ENCODE results near the gene OTOGL. TPM values are rescaled to one million over a fixed set of nuclear protein-coding genes. Genes with fewer than 3 reads are reported as not detected.
A peak's percentile ranks its signal among the peaks of the same experiment; 100 is the strongest.

OTOGL gene
- total RNA-seq, 4 donors from 2014 or later, result 0.13 to 1.7 (median 0.23) TPM

DNA sequence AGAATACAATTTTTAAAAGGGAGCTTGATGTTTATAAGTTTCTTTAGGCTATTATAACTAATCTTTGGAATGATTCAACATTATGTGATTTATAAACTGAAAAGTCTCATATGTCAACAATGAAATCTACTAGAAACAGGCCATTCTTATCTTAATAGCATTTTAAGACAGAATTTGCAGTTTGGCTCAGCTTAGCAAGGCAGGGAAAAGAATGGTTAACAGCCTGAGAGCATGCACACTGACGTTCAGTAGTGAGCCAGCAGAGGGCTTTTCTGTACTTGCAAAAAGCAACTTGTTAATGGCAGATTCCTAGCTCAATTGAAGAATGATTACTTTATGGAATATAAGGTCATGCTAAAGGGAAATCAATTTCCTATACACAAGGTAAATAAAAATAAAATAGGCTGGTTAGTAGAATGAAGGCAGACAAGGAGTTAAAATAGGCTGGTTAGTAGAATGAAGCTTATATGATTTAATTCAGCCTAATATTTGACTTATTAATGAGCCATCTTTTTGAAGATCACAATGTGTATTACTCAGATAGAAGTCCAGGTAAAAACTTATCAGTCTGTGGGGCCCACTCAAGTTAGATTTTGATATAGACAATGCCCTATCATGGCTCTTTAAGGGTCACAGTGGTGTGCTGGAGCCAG lies 95.9 kb downstream of the OTOGL start:
- no peak for TF ChIP-seq POLR2A (IDR thresholded peaks at IDR 0.05)
- TF ChIP-seq, protein P1, sequence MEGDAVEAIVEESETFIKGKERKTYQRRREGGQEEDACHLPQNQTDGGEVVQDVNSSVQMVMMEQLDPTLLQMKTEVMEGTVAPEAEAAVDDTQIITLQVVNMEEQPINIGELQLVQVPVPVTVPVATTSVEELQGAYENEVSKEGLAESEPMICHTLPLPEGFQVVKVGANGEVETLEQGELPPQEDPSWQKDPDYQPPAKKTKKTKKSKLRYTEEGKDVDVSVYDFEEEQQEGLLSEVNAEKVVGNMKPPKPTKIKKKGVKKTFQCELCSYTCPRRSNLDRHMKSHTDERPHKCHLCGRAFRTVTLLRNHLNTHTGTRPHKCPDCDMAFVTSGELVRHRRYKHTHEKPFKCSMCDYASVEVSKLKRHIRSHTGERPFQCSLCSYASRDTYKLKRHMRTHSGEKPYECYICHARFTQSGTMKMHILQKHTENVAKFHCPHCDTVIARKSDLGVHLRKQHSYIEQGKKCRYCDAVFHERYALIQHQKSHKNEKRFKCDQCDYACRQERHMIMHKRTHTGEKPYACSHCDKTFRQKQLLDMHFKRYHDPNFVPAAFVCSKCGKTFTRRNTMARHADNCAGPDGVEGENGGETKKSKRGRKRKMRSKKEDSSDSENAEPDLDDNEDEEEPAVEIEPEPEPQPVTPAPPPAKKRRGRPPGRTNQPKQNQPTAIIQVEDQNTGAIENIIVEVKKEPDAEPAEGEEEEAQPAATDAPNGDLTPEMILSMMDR (IDR thresholded peaks at IDR 0.05), result peak in 4 of 6 experiments; percentile 32 to 63 (median 58)
- peak in 1 of 3 donors; percentile 50 for DNase-seq
- Histone ChIP-seq H3K36me3 (no peaks in the 10 kb centered on the region), H3K4me1 (no peaks in the 10 kb centered on the region), H3K27ac (no peak overlapping the region), H3K4me3 (no peak overlapping the region), H3K27me3 (no peaks in the 10 kb centered on the region), H3K9me3 (no peaks in the 10 kb centered on the region)

DNA sequence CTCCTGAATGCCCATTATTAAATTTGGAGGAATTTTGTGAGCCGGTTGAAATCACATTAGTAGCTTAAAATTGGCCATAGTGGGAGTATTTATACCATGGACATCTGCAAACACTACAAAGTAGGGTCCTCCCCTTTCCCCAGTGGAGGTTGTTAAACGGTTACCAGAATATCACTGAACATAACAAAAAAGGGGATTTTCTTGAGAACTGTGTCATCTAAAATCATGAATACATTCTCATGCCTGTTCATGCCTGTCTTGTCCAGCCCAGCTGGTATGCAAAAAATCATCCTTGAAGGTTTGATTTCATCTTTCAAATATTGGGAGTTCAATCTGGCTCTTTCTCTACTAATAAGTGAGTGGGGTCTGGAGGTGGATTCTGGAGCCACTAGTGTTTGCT lies 96.4 kb downstream of the OTOGL start:
- no peak for TF ChIP-seq POLR2A (IDR thresholded peaks at IDR 0.05)
- TF ChIP-seq, protein P1 (IDR thresholded peaks at IDR 0.05), result no peak
- DNase-seq, result no peak
- H3K36me3 ChIP-seq, result no peaks in the 10 kb centered on the region
- no peaks in the 10 kb centered on the region for H3K4me1 ChIP-seq
- no peak overlapping the region for H3K4me3 ChIP-seq
- no peaks in the 10 kb centered on the region for H3K9me3 ChIP-seq
- H3K27me3 ChIP-seq, result no peaks in the 10 kb centered on the region
- H3K27ac ChIP-seq, result no peak overlapping the region

DNA sequence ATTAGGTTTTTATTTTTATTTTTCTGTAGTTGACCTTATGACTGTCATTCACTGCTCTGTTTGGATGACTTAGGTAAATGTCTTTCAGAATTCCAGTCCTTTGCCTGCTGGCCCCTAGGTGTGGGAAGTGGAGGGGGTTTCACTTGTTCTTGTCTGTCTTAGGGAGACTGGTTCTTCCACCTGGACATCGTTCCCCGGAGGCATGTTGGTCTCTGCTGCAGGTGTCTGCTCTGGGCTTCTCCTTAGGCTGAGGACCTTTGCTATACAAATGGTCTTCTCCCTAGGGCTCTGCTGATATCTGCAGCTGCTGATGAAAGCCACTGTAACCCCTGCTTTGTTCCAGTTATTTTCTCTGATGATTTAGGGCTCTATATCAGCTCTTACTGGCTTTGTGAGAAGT lies 97.1 kb downstream of the OTOGL start:
- H3K9me3 ChIP-seq, result no peaks in the 10 kb centered on the region
- no peak overlapping the region for H3K27ac ChIP-seq
- H3K4me1 ChIP-seq, result no peaks in the 10 kb centered on the region
- no peak overlapping the region for H3K4me3 ChIP-seq
- no peak for DNase-seq
- no peaks in the 10 kb centered on the region for H3K27me3 ChIP-seq
- no peaks in the 10 kb centered on the region for H3K36me3 ChIP-seq
- TF ChIP-seq POLR2A (IDR thresholded peaks at IDR 0.05), result no peak
- TF ChIP-seq, protein P1 (IDR thresholded peaks at IDR 0.05), result no peak

DNA sequence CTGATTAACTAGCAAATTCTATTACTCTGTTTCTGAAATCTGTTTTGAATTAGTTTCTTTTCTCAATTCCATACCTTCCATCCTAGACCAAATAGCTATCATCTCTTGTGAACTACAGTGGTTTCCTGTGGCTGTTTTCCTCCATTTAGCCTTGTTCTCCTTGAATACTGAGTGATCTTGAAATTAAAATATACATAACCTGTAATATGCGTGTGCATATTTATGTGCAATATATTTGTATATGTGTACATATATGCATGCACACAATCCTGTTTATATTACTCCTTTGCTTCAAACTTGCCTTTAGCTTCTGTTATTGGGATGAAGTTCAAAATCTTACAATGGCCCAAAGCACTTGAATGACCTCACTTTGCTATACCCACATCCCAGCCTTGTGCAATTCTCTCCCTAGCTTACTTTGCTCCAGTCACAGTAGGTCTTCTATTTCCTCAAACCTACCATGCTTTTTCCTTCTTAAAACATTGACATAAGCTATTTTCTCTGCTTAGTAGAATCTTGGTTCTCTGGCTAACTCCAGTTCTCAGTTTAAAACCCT lies 99.5 kb downstream of the OTOGL start:
- no peak for DNase-seq
- Histone ChIP-seq H3K27me3 (no peaks in the 10 kb centered on the region), H3K9me3 (no peaks in the 10 kb centered on the region), H3K4me3 (no peak overlapping the region), H3K27ac (no peak overlapping the region), H3K4me1 (no peaks in the 10 kb centered on the region), H3K36me3 (no peaks in the 10 kb centered on the region)
- no peak for TF ChIP-seq POLR2A (IDR thresholded peaks at IDR 0.05)
- TF ChIP-seq, protein P1 (IDR thresholded peaks at IDR 0.05), result no peak

DNA sequence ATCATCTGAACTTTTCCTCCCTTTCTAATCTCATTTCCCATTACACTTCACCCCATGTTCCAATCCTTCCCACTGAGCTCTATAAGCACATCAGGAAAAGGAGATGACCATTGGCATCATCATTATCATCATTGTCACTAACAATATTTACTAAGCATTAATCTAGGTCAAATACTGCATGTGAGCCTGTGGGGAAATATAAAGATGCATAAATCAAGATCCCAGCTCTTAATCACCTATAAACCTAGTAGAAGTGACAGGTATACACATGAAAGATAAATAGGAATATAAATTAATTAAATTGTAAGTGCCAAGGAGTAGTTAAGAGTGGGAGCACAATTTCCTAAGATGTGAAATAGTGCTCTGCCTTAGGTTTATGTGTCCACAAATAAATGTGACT lies 100.6 kb downstream of the OTOGL start:
- H3K27ac ChIP-seq, result no peak overlapping the region
- no peaks in the 10 kb centered on the region for H3K4me1 ChIP-seq
- H3K9me3 ChIP-seq, result no peaks in the 10 kb centered on the region
- H3K27me3 ChIP-seq, result no peaks in the 10 kb centered on the region
- no peaks in the 10 kb centered on the region for H3K36me3 ChIP-seq
- no peak for TF ChIP-seq POLR2A (IDR thresholded peaks at IDR 0.05)
- TF ChIP-seq, protein P1 (IDR thresholded peaks at IDR 0.05), result no peak
- H3K4me3 ChIP-seq, result no peak overlapping the region
- DNase-seq, result no peak
